ENCODE measurements around the gene SETD2.
"Not testable (repeated sequence)": the region's sequence is repeated elsewhere in the genome, so short reads cannot be mapped to it uniquely, and the experiment has no call there.

The SETD2 gene

DNA sequence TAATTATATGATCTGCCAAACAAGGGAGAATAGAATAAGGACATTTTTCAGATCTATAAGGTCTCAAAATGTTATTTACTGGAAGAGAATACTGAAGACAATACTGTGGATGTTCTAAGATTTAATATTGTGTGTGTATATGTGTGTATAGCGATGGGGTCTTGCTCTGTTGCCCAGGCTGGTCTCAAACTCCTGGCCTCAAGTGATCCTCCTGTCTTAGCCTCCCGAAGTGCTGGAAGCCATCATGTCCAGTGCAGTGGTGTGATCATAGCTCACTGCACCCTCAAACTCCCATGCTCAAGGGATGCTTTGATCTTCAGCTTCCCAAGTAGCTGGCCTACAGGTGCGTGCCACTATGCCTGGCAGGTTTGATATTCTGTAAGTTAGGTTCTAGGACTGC is 93.1 kb downstream of the SETD2 start:
- Histone ChIP-seq H2AFZ (ENCODE audit: low read depth) (no peak overlapping the region), H3K4me1 (ENCODE audit: low read depth, poor library complexity, severe bottlenecking) (no peaks in the 10 kb centered on the region), H3K4me2 (no peak overlapping the region), H3K79me2 (ENCODE audit: insufficient read depth, low read depth) (no peaks in the 10 kb centered on the region), H4K20me1 (ENCODE audit: insufficient read depth) (no peaks in the 10 kb centered on the region), H3K36me3 (ENCODE audit: insufficient read depth) (no peaks in the 10 kb centered on the region), H3K27ac (no peak overlapping the region), H3K9ac (no peak overlapping the region), H3K27me3 (ENCODE audit: insufficient read depth, low read depth) (no peaks in the 10 kb centered on the region), H3K4me3 (IDR thresholded peaks at IDR 0.05; ENCODE audit: insufficient read depth, low read depth, low read length) (no peak overlapping the region)
- no peak for TF ChIP-seq CTCF (conservative IDR thresholded peaks at IDR 0.05; ENCODE audit: low read depth, low read length)

- not testable (repeated sequence) for H3K4me1 ChIP-seq (ENCODE audit: low read depth, poor library complexity, severe bottlenecking); H3K4me2 ChIP-seq; H4K20me1 ChIP-seq (ENCODE audit: insufficient read depth); H3K27ac ChIP-seq; H3K79me2 ChIP-seq (ENCODE audit: insufficient read depth, low read depth); H2AFZ ChIP-seq (ENCODE audit: low read depth); H3K4me3 ChIP-seq (IDR thresholded peaks at IDR 0.05; ENCODE audit: insufficient read depth, low read depth, low read length); H3K9ac ChIP-seq; H3K27me3 ChIP-seq (ENCODE audit: insufficient read depth, low read depth); H3K36me3 ChIP-seq (ENCODE audit: insufficient read depth)
Measured at GRCh38 chr3:47066259-47066658, 97.7 kb downstream of the SETD2 start.

DNA sequence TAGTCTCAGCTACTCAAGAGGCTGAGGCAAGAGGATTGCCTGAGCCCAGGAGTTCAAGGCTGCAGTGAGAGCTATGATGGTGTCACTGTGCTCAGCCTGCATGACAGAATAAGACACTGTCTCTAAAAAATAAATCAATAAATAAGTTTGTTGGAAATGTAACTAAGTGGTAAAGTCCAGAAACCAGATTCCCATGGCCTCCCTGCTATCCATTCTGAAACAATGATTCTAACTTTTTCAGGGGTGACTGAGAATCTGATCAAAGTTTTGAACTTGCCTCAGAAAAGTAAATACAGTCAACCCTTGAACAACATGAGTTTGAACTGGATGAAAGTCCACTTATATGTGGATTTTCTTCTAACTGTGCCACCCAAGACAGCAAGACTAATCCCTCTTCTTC is 98.2 kb downstream of the SETD2 start:
- TF ChIP-seq CTCF (conservative IDR thresholded peaks at IDR 0.05; ENCODE audit: low read depth, low read length), result no peak
- Histone ChIP-seq H4K20me1 (ENCODE audit: insufficient read depth) (no peaks in the 10 kb centered on the region), H3K9ac (no peak overlapping the region), H3K79me2 (ENCODE audit: insufficient read depth, low read depth) (no peaks in the 10 kb centered on the region; the same call in 1 of the 2 replicates), H3K27me3 (ENCODE audit: insufficient read depth, low read depth) (no peaks in the 10 kb centered on the region), H3K4me2 (no peak overlapping the region), H3K36me3 (ENCODE audit: insufficient read depth) (no peaks in the 10 kb centered on the region), H3K4me3 (IDR thresholded peaks at IDR 0.05; ENCODE audit: insufficient read depth, low read depth, low read length) (no peak overlapping the region), H3K27ac (no peak overlapping the region), H2AFZ (ENCODE audit: low read depth) (no peak overlapping the region), H3K4me1 (ENCODE audit: low read depth, poor library complexity, severe bottlenecking) (no peaks in the 10 kb centered on the region)

DNA sequence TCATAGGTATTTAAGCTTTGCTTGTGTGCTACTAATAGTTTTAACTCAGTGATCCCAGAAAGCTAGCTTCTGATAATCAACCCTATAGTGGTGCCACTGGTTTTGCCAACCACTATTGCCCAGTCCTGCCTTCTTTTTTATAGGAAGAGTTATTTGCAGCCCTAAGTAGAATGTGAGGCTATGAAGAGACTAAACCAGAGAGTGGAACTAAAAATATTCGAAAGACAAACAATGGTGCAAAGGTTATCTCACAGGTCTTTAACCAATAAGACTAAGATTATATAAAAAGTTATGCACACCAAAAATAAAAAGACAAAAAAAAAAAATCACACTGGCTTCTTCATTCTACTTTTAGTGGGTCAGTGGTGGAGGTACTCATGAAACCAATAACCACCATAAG is 98.9 kb downstream of the SETD2 start:
- no peak for TF ChIP-seq CTCF (conservative IDR thresholded peaks at IDR 0.05; ENCODE audit: low read depth, low read length)
- Histone ChIP-seq H3K4me2 (no peak overlapping the region), H3K79me2 (ENCODE audit: insufficient read depth, low read depth) (no peaks in the 10 kb centered on the region; the same call in 1 of the 2 replicates), H3K27ac (no peak overlapping the region), H3K36me3 (ENCODE audit: insufficient read depth) (no peaks in the 10 kb centered on the region), H3K9ac (no peak overlapping the region), H3K27me3 (ENCODE audit: insufficient read depth, low read depth) (no peaks in the 10 kb centered on the region), H3K4me1 (ENCODE audit: low read depth, poor library complexity, severe bottlenecking) (no peaks in the 10 kb centered on the region), H3K4me3 (IDR thresholded peaks at IDR 0.05; ENCODE audit: insufficient read depth, low read depth, low read length) (no peak overlapping the region), H4K20me1 (ENCODE audit: insufficient read depth) (no peaks in the 10 kb centered on the region), H2AFZ (ENCODE audit: low read depth) (no peak overlapping the region)

GRCh38 chr3:47057212-47057671 is 106.7 kb downstream of the SETD2 start:
- H3K4me1 ChIP-seq (ENCODE audit: low read depth, poor library complexity, severe bottlenecking), result peaks cover 21% of the 10 kb centered on the region
- H3K79me2 ChIP-seq (ENCODE audit: insufficient read depth, low read depth), result no peaks in the 10 kb centered on the region; the same call in 1 of the 2 replicates
- H2AFZ ChIP-seq (ENCODE audit: low read depth), result no peak overlapping the region
- no peak overlapping the region for H3K4me3 ChIP-seq (IDR thresholded peaks at IDR 0.05; ENCODE audit: insufficient read depth, low read depth, low read length)
- H3K27ac ChIP-seq, result no peak overlapping the region
- H3K9ac ChIP-seq, result no peak overlapping the region
- no peak overlapping the region for H3K4me2 ChIP-seq
- TF ChIP-seq CTCF (conservative IDR thresholded peaks at IDR 0.05; ENCODE audit: low read depth, low read length), result no peak
- H3K27me3 ChIP-seq (ENCODE audit: insufficient read depth, low read depth), result no peaks in the 10 kb centered on the region
- no peaks in the 10 kb centered on the region for H3K36me3 ChIP-seq (ENCODE audit: insufficient read depth)
- no peaks in the 10 kb centered on the region for H4K20me1 ChIP-seq (ENCODE audit: insufficient read depth)
